HG03196 (cell line): ENCODE data around the gene MAGEE1.

ENCODE experiments used
- ATAC-seq: cut with Tn5 transposase; IDR thresholded peaks from one replicate; pipeline ENCODE4 v1.9.1; 2021; ENCODE audit not compliant: unreplicated experiment

The MAGEE1 gene

GRCh38 chrX:76427560-76428242 is at the start of gene MAGEE1:
Gene MAGEE1 (plus strand): TSS chrX:76427710. CDS start chrX:76427931, 221 bp downstream.
- peak; percentile 91 for ATAC-seq

- ATAC-seq = no peak
Observed at GRCh38 chrX:76398970-76399369, 28.5 kb upstream of the MAGEE1 start.

DNA sequence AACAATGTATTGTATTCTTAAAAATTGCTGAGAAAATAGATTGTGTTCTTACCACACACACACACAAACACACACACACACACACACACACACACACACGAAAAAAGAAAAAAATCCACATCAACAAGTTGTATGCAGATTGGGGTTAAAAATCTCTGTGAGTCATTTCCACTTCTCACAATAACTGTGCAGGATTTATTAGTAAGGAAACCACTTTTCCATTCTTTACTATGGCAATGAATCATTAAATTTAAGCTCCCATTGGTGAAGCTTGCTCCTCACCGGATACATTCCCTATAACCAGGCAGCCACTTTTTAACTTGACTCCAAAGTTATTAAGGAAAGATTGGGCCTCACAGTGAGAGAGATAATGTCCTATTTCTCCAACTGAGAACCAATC is 19.7 kb upstream of the MAGEE1 start:
- no peak for ATAC-seq

DNA sequence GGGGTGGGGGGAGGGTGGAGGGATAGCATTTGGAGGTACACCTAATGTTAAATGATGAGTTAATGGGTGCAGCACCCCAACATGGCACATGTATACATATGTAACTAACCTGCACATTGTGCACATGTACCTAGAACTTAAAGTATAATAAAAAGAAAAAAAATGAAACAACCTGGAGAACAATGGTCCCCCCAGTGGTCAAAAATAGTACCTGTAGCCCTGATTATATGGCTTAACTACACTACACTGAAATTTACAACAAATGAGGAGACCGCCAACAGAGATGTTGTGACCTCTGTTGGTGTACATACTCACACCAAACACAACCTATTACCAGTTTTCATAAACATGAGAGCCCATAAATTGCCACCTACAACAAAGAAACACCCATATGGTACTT is 7.3 kb upstream of the MAGEE1 start:
- no peak for ATAC-seq

DNA sequence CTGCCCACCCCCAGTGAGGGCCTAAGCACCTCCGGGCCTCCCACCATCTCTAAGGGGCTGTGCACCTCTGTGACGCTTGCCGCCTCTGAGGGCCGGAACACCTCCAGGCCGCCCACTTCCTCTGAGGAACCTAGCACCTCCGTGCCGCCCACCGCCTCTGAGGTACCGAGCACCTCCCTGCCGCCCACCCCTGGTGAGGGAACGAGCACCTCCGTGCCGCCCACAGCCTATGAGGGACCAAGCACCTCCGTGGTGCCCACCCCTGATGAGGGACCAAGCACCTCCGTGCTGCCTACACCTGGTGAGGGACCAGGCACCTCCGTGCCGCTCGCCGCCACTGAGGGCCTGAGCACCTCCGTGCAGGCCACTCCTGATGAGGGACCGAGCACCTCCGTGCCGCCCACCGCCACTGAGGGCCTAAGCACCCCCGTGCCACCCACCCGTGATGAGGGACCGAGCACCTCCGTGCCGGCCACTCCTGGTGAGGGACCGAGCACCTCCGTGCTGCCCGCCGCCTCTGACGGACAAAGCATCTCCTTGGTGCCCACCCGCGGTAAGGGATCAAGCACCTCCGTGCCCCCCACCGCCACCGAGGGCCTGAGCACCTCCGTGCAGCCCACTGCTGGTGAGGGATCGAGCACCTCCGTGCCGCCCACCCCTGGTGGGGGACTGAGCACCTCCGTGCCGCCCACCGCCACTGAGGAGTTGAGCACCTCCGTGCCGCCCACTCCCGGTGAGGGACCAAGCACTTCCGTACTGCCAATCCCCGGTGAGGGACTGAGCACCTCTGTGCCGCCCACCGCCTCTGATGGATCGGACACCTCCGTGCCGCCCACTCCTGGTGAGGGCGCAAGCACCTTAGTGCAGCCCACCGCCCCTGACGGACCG is 977 bp downstream of the MAGEE1 start:
- peak; percentile 30 for ATAC-seq

DNA sequence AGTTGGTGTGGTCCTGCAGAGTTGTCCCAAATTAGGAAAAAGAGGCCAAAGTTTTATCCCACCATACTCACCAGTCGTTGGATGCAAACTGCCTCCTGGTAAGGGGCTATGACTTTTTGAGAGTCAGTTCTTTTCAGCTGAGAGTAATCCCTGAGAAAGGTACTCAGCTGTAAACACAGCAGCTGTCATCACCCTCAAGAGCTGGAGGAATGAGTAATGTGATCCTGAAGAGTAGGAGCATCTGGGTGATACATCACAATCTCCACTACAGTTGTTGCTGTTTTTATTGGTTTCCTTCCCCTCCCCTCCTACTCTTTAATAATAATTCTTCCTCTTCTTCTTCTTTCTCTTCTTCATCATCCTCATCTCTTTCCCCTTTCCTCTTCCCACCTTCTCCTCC is 5.7 kb downstream of the MAGEE1 start:
- ATAC-seq = no peak

DNA sequence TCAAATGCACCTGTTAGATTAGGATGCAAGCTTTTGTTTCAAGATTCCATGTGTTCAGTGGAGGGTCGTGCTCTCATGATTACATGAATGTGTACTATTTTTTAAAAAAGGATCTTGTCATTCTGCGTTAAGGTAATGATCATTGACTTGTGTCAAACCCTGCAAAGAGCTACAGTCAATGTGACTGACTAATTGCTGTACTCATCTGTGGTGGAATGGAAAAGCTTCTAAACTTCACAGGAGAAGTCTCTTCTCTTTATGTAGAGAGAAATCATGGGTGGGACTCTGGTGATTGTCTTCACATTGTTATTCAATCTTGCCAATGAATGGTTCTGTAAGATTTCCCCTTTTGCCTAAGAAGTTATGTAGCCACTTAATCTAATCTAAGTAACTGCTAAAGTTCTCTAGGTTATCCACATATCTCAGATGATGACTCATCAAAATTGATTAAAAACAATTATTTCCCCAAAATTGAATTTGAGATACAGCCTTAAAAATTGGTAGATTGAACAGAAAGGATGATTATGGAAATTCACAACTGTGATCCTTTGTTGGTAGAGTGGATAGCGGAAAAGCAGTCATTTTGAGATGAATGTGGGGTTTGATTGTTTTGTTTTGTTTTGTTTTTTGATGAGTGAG is 6.7 kb downstream of the MAGEE1 start:
- no peak for ATAC-seq

- ATAC-seq = no peak
Observed at GRCh38 chrX:76439188-76439587, 11.7 kb downstream of the MAGEE1 start.

DNA sequence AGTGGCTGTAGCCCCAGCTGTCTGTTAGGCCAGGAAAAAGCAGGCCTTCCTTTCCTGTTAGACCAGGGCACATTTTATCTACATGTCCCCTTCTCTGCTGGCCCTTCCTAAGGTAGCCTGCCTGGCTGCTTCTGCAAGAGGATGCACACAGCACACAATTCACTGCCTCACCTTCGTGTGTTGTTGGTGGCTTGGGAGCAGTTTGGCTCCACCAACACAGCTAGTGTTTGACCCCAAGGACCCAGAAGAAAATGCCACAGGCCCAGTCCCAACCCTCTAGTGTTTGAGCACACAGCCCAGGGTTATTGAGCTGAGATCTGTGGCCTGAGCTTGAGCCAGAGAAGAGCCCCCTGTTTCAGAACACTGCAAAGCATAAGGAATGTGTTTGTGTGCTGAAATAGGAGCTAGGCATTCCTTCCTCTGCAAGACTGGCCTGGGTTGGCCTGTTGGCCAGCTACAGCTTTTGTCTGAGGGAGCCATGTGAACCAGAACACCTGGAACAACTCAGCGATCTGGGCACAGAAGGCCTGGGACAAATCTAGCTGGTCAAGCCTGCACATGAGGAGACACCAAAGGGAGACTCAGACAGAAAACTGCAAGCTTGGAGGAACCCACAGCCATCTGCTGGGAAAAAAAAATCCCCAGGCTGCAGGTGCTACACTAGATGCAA is 26.4 kb downstream of the MAGEE1 start:
- no peak for ATAC-seq

DNA sequence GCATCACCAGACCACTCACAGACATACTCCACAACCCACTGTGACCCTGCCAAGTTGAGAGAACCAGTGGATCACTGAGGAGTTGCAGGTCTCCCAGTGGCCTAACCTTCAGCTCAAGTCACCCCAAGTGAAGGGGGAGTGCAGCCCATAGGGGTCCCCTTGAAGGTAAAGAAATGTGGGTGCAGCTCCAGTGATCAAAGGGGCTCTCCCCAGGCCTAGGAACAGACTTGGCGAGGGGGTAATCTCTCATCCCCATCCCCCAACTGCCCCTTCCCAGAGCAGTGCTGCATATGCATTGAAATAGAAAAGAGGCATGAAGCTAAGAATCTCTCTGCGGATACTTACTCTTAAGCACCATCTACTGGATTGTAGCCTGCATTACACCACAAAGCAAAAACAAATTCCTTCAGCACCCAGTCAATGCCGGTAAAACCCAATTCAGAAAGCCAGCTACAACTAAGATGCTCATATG is 27.0 kb downstream of the MAGEE1 start:
- no peak for ATAC-seq

GRCh38 chrX:76477353-76477752 is 49.8 kb downstream of the MAGEE1 start:
- no peak for ATAC-seq
